Measurements from ENCODE around the gene UNC13C.

The UNC13C gene

DNA sequence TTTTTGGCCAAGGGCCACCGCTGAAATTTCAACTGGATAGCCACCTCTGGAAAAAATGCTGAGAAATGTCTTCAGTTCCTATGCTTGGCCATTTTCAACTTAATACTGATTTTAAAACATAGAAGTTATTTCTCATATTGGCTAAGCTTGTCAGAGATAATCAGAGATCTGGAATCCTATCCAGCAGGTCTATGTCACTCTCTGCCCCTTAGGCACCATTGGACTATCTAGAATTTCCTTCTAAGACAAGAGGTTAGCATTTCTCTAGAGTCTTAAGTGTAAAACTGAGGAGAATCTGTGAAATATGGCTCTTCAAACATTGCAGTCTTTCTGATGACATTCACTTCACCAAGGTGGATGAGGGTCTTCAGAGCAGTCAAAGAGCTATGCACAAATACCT is 597.3 kb downstream of the UNC13C start:
- DNase-seq = no peak

DNA sequence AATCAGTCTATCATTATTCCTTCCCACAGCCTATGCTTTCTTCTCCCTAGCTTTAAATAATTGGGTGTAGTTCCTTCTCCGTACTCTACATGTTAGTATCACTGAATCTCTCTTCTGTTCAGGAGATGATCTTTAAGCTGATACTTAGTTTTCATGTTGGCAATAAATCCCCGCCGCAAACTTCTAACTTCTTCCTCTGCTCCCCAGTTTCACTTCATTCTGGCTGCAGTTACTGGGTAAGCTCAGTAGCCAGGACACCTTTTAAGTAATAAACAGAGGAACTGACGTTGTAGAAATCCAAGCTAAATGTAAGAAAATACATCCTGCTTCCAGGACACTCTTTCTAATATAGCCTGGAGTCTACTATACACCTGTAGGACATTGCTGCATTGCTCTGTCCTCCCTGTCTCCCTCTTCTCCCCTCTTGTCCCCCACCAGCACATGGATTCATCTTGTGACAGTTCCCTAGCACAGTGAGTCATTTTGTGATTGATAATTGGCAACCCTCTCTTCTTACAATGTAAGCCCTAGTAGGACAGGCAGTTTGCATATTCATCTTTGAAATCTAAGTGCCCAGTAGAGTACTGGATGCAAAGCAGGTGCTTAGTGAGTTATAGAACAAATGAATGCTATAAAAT is 598.2 kb downstream of the UNC13C start:
- no peak for DNase-seq

DNA sequence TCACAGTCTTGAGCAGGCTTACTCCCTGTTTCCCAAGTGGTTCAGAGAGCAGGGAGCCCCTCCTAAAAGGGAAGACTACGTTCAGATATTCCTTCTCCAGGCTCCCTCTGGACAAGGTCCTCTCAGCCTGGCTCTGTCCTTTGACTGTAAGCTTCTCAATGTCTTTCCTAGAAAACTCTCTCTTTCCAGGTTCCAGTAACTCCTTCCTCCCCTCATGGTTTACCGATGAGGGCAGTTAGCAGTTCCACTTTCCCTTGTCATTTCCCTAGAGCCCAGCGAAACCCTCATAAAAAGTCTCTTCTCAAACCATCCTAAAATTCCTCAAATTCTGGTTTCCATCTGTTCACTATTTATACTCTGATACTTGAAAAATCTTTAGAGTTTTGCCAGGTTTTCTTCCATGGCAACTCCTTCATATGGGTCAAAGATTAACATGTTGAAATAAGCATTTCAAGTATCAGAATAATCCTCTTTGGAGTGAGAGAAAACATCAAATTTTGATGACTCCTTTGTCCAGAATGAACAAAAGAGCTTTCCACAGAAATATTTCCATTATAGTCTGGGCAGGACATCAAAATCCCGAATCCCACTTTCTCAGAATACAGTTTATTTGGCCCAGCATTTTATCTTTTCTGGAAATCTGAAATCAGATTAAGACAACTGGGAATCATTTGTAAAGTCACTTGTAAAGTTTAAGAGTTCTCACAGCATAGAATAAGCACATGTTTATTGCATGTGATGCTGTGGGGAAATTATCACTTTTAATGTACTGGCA is 599.4 kb downstream of the UNC13C start:
- DNase-seq = no peak

DNA sequence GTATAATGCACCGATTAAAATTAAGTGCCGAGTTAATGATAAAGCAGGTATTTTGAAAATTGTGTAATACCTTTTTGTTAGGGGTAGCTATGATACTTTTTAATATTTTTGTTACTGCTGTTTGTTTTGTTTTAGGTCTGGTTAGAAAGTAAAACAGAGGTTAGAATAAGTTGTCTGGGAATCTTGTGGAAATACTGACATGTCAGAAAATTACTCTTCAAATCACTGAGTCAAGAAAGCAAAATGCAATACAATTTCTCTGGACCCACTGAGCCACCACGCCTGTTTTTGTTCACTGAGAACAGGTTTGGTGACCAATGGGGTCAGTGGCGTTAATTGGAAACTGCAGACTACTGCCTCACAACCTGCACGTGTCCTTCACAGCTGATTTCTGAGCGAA is 601.6 kb downstream of the UNC13C start:
- DNase-seq = no peak

DNA sequence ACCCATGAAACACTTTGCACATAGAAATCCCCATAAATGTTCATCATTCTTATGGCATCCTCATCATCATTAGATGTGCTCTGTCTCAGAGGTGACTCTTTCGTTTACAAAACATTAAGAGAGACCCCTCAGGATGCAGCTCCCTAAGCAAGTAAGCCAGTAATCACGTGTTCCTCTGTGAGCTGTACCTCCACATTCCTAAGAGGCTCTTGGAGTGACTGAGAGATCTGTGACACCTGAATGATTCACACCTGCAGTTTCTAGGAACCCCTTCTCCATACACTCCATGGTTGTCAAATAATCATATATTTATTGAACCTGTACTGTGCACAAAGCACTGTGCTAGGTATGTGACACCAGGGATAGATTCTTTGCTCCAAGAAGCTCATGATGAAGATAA is 602.4 kb downstream of the UNC13C start:
- no peak for DNase-seq

DNA sequence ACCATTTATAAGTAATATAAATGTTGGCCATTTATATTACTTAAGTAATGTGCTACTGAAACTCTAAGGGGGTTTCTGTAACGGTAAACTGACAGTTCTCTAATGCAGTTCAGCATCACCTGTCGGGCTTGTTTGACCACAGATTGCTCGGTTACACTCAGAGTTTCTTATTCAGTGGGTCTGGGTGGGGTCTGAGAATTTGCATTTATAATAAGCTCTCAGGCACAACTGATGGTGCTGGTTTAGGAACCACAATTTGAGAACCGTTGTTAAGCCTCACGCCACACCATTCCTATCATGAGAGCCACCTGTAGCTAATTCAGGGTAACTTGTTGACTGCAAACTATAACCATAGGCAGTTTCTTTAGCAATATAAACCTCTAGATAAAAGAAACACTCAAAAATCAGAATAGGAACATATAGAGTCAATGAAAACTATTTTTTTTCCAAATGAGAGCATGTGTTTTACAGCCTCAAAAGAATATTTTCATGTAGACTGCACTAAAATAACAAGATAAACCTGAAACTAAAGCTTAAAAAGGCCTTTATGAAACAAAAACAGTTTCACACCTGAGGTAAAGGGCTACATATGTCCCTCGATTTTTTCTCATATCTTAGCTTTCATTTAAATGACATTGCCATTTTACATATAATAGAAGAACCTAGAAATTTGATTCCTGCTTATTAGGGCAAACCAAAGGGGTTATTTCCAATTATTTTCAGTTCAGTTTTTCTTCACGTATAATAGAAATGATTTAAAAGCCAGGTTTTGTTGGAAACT is 604.8 kb downstream of the UNC13C start:
- DNase-seq = no peak

DNA sequence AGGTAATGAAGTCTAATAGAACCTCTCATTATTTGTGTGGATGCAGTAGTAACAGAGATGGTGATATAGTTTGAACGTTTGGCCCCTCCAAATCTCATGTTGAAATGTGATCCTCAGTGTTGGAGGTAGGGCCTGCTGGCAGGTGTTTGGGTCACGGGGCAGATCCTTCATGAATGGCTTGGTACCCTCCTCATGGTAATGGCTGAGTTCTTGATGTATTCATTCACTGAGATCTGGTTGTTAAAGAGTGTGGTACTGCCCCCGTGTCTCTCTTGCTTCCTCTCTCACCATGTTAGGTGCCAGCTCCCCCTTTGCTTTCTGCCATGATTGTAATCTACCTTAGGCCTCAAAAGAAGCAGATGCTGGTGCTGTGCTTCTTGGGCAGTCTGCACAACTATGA is 606.8 kb downstream of the UNC13C start:
- DNase-seq = no peak

DNA sequence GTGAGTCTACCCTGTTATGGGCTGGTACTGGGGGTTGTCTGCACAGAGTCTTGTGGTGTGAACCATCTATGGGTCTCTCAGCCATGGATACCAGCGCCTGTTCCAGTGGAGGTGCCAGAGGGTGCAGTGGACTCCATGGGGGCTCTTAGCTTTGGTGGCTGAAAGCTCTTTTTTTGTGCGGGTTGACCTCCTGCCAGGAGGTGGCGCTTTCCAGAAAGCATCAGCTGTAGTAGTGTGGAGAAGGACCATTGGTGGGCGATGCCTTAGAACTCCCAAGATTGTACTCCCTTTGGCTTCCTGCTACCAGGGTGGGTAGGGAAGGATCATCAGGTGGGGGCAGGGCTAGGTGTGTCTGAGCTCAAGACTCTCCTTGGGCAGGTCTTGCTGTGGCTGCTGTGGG is 615.9 kb downstream of the UNC13C start:
- no peak for DNase-seq

DNA sequence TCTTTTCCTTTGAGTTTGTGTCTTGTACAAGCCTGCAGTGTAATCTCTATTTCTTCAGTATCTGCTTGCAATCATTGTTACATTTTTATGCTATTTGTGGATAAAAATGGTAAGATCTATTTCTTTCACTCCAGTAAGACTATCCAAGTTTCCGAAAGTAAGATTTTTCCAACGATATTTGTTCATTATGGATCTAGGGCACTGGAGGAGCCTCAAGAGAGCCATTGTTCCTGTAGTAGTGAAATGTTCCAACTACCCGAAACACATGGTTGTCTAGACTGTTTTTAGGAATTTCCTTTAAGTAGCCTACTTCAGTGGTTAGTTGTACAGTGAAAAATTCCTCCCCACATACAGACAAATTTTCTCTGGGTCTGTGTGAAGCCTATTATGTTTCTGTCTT is 621.1 kb downstream of the UNC13C start:
- DNase-seq = no peak

DNA sequence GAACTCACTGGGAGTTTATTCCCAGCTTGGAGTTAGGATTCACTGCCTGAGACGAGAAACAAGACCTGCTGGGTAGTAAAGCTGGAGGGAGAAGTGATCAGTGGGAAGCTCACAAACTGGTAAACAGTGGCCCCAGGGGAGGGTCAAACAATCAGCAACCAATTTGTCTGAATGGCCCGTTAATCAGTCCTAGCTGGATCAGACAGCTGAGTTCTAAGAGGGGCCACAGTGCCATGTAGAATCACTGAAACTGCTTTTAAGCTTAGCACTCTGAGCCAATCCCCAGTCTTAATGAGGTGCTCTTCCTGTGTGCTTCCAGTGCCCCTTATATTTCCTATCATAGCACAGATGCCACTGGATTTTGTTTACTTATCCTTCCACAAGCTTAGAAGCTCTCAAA is 626.8 kb downstream of the UNC13C start:
- no peak for DNase-seq

DNA sequence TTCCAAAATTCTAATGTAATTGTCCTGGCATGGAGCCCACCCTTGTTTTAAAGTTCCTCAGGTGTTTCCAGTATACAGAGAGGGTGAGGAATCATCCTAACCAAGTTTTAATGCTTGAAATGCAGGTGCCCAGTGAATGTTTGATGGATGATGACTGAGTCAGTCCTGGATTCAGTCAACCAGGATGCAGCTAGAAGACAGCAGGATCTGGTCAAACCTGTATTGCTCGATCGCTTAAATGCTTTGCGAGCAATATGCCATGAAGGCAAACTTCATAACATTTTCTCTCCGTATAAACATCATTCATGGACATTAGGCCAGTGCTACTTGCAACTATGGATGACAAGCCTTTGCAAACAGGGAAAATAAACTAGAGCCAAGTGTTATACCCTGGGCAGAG is 627.3 kb downstream of the UNC13C start:
- DNase-seq = no peak

DNA sequence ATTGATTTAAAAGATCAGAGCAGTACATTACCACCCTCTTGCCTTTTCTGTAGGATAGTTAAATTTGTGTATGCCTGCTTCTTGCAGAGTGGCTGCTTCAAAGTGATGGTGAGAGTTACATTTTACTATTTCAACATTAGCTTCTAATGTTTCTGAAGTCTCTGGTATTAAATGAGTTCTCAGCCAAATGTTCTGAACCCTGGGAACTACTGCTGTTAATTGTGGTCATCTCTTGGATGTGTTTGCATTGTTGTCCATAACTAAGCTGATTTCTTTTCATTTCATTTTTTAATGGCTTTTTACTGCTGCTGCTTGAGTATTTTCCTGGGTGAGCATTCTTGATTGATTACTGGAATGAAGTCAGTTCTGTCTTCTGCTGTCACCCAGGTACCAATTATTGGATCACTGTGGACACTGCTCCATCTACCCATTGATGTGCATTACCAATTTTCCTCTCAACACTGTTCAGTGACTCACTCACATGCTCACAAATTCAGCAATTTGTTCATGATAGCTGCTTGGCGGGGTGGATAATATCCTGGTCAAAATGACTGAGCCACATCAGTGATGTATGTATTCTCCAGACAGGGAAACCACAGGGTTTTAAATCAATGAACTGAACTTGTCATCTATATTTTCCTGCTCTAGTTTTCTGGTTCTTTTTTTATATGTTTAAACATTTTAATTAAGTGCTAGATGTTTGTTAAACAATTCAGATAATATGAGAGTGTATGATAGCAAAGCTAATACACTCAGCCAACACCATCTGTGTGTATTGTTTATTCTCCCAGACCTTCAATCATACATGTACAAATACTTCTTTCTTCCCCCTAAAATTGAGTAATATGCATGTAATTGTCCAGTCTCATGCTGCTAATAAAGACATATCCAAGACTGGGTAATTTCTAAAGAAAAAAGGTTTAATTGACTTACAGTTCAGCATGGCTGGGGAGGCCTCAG is 630.9 kb downstream of the UNC13C start:
- no peak for DNase-seq

DNA sequence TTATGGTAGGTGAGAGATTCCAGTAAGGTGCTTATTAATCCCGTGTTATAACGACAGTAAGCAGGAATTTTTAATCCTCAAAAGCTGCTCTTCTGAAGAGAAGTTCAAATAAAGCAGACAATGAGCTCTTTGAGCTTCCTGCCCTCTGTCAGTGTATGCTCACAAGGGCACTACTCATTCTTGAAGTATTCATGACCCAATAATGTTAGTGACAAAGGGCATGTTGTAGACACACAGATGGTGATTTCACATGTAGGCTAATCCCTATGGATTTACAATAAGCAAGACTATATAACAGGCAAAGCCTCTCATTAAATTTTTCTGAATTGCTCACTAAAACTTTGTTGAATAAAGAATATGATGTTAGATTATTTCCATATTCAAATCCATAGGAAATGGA is 639.9 kb downstream of the UNC13C start:
- no peak for DNase-seq

DNA sequence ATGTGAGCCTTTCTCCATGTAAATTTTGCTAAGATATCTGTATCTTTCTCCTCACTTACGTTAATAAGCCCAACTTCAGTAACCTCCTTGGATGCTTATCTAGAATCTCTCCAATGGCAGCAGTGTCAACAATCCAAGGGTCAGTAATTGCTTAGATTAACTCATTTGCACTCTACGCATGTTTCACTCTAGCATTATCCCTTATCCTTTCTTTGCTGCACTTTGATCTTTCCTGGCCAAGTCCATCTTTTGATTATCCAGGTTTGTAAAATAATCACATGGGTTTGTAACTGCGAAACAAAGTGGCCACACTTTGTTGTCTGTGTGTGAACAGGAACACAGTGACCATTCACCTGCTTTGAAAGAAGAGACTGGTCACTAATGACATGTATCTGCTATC is 640.9 kb downstream of the UNC13C start:
- no peak for DNase-seq

DNA sequence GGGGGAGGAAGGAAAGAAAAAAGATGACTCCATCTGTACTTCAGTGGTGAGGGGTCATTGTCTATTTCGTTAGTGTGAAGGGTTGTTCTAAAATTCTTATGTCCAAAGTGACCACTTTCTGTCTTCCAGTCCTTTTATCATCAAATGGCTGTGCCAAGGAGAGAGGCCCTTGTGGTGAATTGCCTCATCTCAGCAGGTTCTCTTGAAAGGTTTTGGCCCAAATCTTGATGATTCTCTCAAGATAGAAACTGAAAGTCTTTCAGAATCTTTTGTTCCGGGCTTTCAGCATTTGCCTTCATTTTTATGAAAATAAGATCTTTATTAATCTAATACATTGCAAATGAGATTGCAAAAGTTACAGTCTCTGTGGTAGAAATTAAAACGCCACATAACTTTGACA is 642.7 kb downstream of the UNC13C start:
- DNase-seq = no peak

DNA sequence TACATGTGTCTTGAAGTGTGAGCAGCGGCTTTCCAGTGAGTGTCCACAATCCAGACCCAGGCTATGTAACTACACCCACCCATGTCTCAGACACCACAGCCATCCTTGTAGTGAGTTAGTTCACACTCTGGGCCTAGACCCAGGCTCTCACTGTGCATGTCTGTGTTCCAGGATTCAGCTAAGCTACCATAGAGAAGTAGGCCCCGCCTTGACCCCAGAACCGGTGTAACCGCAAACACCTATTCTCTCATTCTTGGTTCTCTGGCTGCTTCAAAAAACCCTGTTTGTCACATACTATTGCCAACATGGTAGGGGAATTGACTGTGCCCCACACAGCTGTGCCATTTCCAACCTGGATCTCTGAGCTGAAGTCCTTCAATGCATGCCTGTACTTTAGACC is 657.9 kb downstream of the UNC13C start:
- no peak for DNase-seq

DNA sequence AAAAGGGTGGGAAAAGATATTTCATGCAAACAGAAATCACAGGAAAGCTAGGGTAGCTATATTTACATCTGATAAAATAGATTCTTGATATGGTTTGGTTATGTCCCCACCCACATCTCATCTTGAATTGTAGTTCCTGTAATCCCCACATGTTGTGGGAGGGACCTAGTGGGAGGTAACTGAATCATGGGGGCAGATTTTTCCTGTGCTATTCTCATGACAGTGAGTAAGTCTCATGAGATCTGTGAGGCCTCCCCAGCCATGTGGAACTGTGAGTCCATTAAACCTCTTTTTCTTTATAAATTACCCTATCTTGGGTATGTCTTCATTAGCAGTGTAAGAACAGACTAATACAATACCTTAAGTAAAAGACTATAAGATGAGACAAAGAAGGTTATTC is 660.4 kb downstream of the UNC13C start:
- DNase-seq = no peak

DNA sequence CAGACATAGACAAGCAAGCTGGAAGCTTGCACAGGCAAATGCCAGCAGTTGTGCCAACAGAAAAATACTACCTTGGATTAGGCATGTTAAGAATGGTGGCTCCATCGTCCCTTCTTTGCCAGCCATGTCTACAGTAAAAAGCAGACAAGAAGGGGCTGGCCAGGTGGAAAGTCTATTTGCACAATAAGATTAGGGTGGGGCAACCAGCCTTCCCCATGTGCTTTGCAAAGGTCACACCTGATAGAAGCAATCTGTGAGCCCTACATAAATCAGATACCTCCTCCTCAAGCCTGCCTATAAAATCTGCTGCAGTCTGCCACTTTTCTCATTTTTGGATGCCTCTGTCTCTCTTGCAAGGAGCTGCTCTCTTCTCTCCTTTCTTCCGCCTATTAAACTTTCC is 662.6 kb downstream of the UNC13C start:
- no peak for DNase-seq

DNA sequence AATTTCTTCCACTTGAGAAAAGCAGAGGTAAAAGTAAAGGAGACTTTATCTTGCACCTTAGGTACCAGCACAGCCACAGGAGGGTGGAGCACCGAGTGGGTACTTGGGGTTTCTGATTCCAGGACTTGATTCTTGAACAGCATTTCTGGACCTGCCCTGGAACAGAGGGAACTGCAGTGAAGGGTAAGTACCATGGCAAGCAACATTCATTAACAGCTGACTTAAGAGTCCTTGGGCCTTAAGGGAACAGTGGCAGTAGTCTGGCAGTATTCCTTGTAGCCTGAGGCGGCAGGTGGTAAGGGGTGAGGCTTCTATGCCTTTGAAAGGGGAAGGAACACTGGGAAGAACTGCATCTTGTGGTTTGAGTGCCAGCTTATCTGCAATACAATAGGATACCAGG is 666.6 kb downstream of the UNC13C start:
- DNase-seq = no peak

DNA sequence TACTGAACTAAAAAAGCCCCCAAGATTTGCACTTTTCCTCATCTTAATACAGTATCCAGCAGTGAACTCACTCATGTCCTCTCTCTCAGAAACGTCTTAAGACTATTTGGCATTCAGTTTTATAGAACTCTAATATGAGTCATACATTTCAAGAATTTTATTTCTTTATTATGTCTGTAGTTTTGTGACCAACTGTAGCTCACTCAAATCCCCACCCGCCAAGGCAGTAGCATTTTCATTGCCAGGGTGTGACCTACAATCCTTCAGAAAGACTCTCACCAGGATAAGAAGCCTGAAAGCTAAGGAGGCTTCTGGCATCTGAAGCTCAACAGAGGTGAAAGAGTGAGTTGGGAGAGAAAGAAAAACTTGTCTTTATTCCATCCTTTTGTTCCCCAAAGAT is 681.4 kb downstream of the UNC13C start:
- no peak for DNase-seq

DNA sequence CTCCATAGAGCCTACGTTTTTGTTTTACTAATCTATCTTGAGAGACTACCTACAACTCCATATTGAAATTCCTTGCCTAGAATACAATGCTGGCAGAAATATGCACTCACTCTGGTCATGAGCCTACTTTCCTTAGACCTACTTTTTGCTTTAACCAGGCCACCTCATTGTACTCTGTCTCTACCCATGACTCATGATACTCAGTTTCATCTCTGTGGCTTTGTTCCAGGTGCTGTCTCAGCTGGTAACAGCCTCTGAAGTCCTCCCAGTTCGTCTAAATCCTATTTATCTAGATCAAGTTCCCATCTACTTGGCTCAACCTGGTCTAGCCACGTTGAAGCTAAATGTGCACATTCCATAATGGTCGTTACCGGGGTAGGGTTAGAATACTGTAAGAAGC is 682.1 kb downstream of the UNC13C start:
- DNase-seq = no peak

DNA sequence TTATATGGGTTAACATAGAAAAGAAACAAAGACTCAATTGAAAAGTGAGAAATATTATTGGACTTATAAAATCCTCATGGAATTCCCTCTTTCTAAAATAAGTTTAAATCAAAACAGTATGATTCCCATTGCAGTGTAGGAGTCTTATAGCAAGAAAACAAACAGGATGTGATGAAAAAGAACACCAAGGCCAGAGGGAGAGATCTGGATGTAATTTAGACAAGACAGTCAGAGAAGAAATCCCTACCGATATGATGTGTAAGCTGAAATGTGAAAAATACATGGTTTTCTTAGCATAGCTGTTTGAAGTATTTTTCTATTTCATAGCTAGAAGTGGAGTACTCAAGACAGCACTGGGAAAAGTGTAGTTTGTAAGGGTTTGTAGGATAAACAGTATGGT is 697.0 kb downstream of the UNC13C start:
- DNase-seq = no peak

DNA sequence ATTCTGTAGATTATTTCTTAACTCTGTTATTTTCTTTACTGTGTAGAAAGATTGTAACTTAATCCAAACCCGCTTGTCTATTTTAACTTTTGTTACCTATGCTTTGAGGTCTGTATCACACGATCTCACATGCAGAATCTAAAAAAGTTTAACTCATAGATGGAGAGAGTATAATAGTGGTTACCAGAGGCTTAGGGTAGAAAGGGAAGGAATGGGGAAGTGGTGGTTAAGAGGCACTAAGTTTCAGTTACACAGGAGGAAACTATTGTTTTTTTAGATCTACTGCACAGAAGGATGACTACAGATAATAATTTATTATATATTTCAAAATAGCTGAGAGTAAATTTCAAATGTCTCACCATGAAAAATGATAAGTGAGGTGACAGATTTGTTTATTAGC is 703.3 kb downstream of the UNC13C start:
- DNase-seq = no peak
